Activated gamma-delta T cell treated with Interleukin-2 at 50 U/mL for 16 hours (primary cell): ENCODE data around the gene ALK.

Experiments used
- DNase-seq: peaks from one replicate; pipeline ENCODE4 v3.0.0-alpha.2; 2020

The ALK gene

GRCh38 chr2:29295845-29296244 is 625.5 kb downstream of the ALK start:
- DNase-seq: no peak

GRCh38 chr2:29293830-29294438 is 627.5 kb downstream of the ALK start:
- DNase-seq: no peak

- DNase-seq: no peak
Measured at GRCh38 chr2:29290293-29291047, 630.9 kb downstream of the ALK start.

DNA sequence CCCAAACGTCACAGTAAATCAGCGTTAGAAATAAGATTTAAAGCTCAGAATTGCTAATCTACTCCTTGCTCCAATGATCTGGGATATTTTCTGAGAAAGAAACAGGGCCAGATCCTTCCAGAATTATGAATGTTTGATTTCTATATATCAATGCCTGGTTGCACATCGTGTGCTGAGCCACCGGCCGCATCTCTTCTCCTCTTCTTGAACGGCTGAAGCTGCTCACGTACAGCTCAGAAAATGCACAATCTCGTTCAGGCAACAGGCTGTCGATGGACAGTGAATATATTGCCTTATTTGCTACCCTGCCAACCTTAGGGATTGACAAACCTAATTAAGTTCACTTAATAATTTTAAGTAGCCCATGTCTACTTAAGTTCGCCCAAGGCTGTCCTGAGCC is 636.7 kb downstream of the ALK start:
- DNase-seq: no peak

- DNase-seq: no peak
Measured at GRCh38 chr2:29281916-29282247, 639.5 kb downstream of the ALK start.

- DNase-seq: no peak
Measured at GRCh38 chr2:29281086-29281915, 640.1 kb downstream of the ALK start.

DNA sequence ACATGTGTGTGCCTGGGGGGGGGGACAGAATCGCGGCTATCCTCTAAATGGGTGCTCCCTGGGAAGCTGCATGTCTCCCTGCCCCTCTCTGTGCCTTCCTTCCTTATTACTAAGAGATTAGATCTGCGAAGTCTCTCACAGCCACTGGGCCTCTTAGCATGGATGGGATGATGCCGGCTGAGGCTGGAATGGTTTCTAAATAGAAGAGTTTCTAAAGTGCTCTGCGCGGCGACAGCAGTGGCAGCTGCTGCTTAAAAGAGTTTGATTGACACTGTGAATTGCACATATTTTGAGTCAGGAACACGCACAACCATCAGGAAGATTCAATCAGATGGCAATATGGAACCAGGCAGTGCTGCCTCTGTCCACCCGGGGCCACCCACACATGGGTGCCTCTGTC is 642.4 kb downstream of the ALK start:
- no peak for DNase-seq

- no peak for DNase-seq
Measured at GRCh38 chr2:29276151-29276550, 645.2 kb downstream of the ALK start.

DNA sequence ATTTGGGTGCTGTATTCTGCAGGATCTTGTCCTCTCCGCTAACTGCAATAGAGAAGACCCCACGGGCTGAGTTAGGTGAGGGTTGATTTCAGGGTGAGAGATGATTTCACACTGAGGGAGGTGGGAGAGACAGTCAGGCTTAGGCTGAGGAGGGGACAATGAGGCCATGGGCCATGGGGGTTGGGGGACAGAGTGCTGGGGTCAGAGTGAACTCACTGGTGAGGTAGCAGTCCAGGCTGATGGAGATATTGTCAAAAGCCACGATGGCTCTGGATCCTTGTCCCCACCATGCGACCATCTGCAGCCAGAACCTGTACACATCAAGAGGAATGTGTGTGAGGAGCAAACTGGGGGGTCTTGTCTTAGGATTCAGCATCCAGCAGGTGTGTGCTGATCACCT is 646.2 kb downstream of the ALK start:
- DNase-seq: no peak

DNA sequence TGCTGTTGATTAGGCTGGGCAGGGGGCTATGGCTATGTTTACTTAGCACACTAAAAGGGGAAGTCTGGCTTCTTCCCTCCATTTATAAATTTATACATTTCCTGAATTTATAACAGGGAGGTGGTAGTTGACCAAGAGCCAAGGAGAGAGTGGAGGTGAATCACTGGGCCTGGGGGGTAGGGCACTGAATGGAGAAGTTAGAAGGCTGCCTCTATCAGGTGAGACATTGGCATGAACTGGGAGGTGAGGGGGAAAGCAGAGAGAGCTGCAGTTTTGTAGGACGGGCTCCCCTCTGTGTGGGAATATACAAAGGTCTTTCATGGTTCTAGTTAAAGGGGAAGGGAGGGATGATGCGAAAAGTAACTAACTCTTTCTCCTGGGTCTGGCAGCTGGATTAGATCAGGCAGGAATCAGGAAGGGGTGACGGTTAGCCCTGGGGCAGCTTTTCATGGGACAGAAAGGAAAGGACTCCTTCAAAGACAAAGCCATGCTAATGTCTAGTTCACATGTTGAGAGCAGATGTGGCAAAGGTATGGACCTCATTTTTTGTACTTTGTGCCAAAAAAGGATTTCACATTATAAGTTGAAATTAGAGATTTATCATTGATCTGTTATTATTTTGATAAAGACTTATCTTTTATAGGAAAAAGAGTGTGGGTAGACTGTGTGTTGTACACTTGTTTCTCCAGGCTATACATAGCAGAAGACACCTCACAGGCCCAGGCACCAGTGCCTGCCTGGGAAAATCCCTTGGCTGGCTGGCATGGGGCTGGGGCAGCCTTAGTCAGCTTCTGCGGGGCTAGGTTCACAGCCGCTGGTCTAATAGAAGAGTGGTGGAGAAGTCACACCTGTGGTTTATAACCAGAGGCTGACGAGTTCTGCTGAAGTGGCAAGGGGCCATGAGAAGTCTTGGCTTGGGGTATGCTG is 647.4 kb downstream of the ALK start:
- DNase-seq: no peak

- DNase-seq: no peak
Measured at GRCh38 chr2:29273004-29273684, 648.2 kb downstream of the ALK start.

DNA sequence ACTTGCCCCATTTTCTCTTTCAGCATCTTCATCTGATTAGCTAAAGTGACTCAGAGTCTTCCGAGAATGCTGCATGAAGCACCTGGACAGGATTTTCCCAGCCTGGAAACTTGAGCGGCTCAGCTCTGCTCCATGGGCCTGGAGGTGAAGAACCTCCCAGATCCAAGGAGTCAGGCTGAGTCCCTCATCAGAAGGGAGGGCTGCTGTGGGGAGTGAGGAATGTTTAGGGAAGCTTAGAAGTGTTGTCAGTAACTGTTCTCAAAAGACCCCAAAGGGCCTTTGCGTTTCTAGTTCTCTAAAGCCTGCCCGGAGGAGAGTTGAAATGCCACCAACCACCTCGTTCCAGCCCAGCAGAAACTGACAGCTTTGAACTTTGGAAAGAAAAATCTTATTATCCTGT is 649.1 kb downstream of the ALK start:
- no peak for DNase-seq

- DNase-seq: no peak
Measured at GRCh38 chr2:29270701-29271121, 650.7 kb downstream of the ALK start.

DNA sequence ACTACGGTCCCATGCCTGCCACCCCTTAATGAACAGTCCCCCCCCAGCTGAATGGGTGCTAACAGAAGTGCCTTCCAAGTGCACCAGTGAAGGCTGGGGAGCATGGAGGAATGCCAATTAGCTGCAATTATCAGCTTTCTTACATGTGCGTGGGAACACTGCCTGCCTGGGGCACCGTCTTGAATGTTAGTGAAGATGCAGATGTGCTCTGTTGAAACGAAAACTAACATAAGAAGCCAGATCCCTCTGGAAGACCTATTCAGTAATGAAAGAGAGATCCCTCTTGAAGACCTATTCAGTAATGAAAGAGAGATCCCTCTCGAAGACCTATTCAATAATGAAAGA is 651.6 kb downstream of the ALK start:
- DNase-seq: no peak

- DNase-seq: no peak
Measured at GRCh38 chr2:29269095-29269764, 652.2 kb downstream of the ALK start.

- no peak for DNase-seq
Measured at GRCh38 chr2:29267720-29268119, 653.7 kb downstream of the ALK start.

- DNase-seq: no peak
Measured at GRCh38 chr2:29263886-29264285, 657.5 kb downstream of the ALK start.

GRCh38 chr2:29262681-29263260 is 658.6 kb downstream of the ALK start:
- no peak for DNase-seq

DNA sequence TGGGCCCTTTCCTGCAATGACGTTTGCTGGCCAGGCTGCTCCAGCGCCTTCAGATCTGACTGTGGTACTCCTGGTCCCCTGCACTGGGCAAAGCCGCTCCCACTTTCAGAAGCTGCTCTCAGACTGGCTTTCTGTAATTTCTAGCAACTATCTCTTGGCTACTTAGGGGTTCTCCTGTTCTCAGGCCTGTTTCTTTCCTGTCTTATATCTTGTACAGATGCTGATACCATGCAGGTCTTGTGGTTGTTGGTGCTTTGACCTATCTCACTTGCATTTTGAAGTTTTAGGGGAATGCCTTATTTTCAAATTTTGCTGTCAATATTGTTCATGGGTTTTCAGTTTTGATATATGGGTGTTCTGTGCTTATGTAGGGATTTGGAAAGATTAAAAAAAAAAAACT is 660.4 kb downstream of the ALK start:
- no peak for DNase-seq

DNA sequence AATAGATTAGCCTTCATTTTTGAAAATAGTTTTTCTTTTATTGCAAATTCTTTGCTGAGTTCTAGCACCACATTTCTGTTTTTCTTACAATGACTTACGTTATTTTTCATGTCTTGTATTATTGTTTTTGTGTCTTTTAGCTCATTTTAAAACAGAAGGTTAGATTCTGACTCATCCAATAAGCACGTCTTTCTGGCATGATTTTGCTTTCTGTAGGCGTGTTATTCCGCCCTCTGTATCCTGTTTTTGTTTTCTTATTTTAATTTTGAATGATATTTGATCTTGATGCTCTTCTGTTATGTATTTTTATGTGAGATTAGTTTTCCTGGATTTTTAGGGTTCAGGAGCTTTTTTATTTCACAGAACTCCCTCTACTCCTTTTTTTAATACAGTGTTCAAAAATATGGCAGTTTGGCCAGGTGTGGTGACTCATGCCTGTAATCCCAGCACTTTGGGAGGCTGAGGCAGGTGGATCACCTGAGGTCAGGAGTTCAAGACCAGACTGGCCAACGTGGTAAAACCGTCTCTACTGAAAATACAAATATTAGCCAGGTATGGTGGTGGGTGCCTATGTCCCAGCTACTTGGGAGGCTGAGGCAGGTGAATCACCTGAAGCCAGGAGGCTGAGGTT is 661.1 kb downstream of the ALK start:
- DNase-seq: no peak

DNA sequence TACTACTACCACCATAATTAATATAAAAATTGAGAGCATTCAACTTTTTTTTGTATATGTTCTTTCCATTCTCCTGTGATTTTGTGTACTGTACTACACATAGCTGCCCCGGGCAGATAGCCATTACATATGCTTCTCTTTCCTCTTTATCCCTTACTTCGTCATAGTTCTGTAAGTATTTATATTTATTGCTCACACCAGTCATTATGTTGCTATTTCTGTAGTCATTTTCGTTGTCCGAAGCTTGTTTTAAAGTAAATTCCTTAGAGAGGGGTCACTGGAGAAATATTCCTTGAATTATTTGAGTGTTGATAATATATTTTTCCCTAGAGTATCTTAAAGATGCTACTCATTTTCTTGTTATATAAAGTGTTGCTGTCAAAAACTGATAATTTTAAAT is 662.2 kb downstream of the ALK start:
- DNase-seq: no peak
